Activated CD4-positive, alpha-beta T cell treated with anti-CD3 and anti-CD28 coated beads for 1 hour (primary cell): Measurements from ENCODE around the gene NLK.
"Not testable (repeated sequence)": the region's sequence is repeated elsewhere in the genome, so short reads cannot be mapped to it uniquely, and the experiment has no call there.

Experiments
- DNase-seq: peaks from one replicate; pipeline ENCODE4 v3.0.0-alpha.2; 2020

NLK gene

GRCh38 chr17:28119046-28119445 lies 76.6 kb downstream of the NLK start:
- no peak for DNase-seq

DNA sequence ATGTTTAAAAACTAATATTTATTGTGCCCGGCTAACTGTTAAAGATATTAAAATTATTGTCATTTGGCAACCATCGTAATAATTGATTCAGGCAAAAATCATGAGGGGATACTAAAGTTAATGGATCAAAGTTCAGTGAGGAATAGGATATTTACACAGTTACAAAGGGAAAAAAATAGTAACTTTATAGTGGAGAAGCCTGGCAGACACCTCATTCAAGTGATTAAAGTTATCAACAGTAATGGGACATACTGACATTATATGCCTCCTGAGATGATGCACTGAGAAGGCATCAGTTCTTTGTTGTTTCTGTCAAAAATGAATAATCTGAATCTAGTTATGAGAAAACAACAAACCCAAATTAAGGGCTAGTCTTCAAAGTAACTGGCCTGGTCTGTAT lies 77.1 kb downstream of the NLK start:
- no peak for DNase-seq

DNA sequence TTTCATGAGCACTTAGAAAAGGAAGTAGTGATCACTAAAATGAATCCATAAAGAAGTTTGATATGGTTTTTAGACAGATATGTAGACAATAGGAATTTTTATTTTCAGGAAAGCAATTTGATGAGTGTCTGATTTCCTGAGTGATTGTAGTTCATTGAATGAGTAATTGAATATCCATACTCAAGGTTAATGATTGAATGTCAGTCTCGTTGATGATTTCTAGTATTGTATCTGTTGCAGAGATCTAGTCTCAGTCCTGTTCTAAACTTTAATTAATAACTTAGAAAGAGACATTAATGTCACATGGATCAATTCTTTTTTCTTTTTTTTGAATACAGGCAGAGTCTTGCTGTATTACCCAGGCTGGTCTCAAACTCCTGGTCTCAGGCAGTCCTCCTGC lies 78.3 kb downstream of the NLK start:
- no peak for DNase-seq

GRCh38 chr17:28124962-28125361 lies 82.5 kb downstream of the NLK start:
- DNase-seq = no peak

DNA sequence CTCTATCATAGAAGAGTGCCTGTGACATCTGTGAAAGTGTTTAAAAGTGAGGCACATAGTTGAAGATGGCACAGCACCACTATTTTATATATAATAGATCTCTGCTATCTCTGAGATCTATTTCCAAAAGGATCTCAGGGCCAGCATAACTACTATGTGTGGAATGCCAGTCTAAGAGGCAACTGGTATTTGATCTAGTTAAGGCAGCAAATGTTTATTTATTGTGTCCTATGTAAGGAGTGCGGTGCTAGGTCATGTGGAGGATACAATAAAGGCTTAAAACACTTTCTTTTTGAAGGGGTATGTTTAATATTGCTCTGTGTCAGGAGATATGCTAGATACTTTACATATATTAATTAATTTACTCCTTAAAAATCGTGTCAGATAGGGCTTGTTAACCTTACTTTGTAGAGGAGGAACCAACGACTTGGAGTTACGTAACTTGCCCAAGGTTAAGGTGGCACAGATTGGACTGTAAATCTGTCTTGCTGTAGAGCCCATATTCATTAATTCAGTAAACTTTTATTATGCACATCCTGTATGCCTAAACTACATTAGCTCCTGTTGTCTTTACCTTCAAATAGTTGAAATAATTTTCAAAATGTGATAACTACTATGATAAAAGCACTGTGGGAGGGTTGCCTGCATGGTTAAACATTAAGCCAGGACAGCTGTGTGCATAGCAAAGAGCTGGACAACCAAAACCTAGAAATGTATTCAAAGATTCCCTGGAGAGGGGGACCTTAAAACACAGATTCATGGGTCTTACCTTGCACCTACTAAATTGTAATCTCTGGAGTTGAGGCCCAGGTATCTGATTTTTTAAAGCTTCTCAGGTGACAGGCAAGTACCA lies 83.3 kb downstream of the NLK start:
- DNase-seq = no peak

DNA sequence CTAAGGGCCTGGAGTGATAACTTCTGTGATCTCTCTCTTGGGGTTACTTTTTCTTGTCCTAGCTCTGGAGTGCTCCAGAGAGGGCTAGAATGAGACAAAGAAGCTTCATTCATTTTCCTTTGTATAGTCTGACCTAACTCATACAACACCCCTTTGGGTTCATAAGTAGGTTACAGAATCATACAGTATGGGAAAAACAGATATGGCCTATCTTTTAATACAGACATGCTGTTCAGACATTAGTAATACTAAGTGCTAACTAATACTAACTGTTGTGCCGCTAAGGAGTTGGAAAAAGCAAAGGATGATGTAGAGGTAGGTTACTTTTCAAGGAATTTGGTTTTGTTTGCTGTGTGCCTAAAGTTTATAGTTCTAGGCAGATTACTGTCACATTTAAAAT lies 84.7 kb downstream of the NLK start:
- no peak for DNase-seq

DNA sequence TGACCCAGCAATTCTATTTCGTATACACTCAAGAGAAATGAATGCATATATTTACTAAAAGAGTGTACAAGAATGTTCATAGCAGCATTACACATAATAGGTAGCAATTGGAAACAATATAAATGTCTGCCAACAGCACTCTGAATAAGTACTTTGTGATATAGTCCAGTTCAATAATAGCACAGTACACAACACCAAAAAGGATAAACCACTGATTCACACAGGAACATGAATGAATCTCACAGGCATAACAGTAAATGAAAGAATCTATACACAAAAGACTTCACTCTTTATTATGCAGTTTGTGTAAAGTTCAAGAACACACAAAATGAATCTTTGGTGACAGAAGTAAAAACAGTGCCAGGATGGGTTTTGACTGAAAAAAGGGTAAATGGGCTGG lies 86.3 kb downstream of the NLK start:
- DNase-seq = no peak

- no peak for DNase-seq
Observed at GRCh38 chr17:28130472-28130871, 88.0 kb downstream of the NLK start.

DNA sequence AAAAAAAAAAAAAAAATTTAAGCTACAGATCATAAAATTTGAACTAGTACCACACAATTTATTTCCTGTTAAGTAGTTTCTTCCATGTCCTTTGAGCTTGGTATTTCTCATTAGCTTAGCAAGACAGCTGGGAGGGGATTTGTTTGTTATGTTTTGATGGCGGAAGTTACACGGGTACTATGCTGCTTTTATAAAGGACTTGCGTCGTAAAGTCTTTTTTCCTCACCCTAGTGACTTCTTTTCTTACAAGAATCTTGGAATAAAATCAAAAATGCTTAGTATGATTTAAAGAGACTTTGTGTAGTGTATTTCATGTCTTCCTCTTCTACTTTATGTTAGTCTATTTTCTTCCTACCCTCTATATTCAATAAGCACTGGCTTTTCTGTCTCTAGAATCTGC lies 89.1 kb downstream of the NLK start:
- no peak for DNase-seq

- DNase-seq = no peak
Observed at GRCh38 chr17:28133562-28133970, 91.1 kb downstream of the NLK start.

DNA sequence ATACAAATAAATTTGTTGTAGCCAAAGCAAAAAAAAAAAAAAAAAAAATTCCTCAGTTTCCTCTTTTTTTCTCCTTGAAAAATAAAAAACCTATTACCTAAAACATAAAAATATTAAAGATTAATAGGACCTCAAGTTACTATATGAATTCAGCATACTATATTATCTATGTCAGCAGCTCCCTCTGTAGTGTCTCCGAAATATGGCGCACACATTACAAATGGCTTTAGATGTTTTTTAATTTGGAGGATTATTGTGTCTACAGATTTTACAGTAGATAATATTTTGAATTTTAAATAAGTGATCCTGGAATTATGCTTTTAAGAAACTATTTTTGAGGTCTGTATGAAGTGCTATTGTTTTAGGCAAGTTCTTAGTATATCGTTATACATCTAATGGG lies 94.4 kb downstream of the NLK start:
- no peak for DNase-seq

GRCh38 chr17:28139822-28140221 lies 97.3 kb downstream of the NLK start:
- DNase-seq = no peak

DNA sequence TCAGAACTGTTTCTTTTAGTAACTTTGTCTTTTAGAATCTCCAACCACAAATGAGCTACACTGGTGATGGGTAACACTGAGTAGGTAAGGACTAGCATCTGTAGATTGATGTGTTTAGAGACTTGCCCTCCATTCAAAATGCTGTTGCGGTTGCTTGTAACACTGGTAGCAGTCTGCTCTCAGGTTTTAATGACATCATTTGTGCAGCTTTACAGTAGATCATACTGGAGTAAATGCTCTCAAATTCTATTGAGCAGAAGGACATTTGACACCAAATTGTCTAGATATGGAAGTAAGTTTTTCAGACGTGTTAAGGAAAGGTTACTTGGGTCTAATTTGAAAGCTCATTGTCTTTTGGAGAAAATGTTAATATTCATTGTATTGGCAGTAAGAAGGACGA lies 98.8 kb downstream of the NLK start:
- DNase-seq = no peak

DNA sequence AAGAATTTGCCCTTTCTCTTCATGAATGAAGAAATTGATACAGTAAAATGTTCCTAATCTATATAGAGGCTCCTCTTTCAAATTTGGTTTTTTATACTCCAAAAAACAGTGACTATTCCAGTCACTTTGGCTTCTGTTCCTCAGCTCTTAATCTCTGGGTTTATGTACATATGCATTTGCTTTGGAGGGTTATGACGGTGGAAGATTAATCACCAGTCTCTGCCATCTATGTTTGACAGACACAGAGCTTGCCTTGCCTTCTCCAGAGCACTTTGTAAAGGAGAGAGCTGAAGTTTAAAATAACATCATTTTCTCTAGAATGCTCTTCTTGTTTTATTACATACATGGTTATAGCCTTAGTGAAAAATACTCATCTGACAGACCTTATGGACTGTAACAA lies 99.3 kb downstream of the NLK start:
- DNase-seq = no peak

DNA sequence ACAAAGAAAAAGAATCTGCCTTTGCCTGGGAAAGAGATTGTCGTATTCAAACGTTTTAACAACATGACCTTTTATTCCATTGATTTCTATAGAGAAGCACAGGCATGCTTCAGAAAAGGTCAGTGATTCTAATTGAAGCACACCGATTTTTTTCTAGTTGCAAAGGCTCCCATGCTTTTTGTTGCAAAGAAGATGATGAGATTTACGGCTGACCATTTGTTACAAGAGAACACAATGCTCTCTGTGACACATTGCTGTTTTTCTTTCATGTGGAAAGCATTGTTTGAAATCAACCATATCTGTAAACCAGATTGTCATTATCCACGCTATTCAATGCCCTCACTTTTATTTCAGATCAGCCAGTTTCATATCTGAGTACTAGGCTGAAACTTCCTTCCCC lies 99.8 kb downstream of the NLK start:
- DNase-seq = no peak

- DNase-seq = no peak
Observed at GRCh38 chr17:28144019-28144418, 101.5 kb downstream of the NLK start.

- no peak for DNase-seq
Observed at GRCh38 chr17:28145348-28145747, 102.9 kb downstream of the NLK start.

DNA sequence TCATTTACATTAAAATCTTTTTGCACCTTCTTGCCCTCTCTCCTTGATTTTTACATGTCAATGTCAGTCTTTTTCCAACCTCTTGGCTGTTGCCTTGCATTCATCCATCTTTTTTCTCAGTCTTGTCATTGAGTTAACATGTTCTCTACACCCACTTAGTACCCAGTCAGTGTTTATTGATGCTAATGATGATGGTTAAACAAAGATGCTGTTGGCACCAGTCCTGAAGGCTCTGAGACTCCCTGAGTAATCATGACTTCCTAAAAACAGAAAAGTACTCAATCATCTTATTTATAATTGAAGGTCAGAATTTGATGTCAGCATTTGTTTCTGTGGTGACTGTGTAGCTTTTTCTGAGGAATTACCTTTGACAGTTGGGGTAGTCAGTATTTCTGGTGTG lies 104.5 kb downstream of the NLK start:
- no peak for DNase-seq

- no peak for DNase-seq
Observed at GRCh38 chr17:28151001-28151400, 108.5 kb downstream of the NLK start.

DNA sequence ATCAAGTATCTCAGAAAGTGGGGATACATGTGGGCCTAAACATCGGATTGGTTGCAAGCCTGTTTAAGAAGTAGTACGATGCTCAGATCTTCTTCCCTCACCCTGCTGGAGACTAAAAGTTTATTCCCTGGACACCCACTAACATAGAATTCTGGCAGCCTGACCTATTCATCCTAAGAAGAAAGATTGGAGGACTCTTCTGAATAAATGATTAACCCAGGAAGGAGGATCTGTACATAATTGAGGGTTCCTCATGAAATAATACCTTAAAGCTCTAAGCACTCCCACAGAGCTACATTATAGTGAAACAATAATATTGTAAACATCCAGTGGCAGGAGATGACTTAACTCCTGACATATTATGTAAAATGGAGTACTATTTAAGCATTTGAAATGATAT lies 111.7 kb downstream of the NLK start:
- no peak for DNase-seq

- DNase-seq = not testable (repeated sequence)
Observed at GRCh38 chr17:28155405-28155804, 112.9 kb downstream of the NLK start.

GRCh38 chr17:28159004-28159403 lies 116.5 kb downstream of the NLK start:
- no peak for DNase-seq

- no peak for DNase-seq
Observed at GRCh38 chr17:28159924-28160323, 117.4 kb downstream of the NLK start.

DNA sequence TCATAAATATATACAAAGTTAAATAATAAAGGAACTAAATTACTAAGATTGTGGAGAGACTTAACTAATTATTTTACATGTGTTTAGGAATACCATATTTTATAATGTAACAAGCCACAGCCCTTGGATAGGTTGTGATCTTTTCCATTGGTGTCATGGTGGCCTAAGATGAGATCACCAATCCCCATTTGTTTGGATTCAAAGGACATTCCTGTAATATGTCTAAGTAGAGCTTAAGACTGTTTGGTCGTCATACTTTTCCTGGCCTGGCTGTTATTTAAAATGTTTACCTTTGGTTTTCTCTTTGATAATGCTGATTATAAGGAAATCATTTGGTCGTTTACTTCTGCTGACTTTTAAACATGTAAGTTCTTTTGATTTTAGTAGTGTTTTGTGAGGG lies 118.1 kb downstream of the NLK start:
- DNase-seq = no peak

DNA sequence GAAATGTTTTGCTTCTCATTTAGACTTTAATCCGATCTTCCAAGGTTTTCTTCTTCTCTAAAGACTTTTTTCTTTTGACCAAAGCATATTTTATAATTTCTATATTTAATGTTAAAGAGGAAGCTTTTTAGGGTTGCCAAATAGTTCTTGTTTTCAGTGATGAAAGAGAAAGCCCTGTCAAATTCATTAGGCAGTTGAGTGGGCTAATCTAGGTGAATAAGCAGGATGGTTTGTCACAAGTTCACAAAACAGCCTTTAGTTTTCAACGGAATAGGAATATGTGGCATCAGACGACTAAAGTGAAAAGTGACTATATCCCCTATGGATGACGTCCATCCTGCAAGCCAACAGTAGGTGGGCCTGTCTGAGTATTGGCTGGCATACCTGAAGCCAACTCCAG lies 118.8 kb downstream of the NLK start:
- no peak for DNase-seq
